ENCODE data around the gene GNG12. TPM values are rescaled to one million over a fixed set of nuclear protein-coding genes. Genes with fewer than 3 reads are reported as not detected.

GNG12 gene
- total RNA-seq, 1 experiment from 2014 or later = 12.5 TPM

DNA sequence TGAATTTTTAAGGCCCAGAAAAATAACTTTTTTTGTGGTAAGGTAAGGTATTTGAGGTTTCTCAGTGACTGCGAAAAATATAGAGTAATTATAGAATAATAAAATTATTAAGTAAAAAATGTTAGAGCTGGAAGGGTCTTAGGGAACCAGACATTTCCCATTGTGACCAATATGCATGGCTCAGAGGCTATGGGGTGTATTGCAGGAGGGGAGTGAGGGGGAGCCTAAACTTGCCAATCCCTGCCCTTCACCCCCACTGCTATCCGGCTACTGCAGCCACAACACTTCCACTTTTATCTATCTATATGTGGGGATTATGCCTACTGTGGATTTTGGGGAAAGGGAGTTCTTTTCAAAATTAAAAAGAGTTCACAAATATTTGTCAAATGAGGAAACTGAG, 155.9 kb downstream of the GNG12 start:
- no peaks in the 10 kb centered on the region for H3K36me3 ChIP-seq (ENCODE audit: control insufficient read depth, insufficient read depth, low read length)
- H3K36me3 Mint-ChIP-seq (ENCODE audit: insufficient read depth, unreplicated experiment) = no peaks in the 10 kb centered on the region
- no peaks in the 10 kb centered on the region for H3K9me3 Mint-ChIP-seq (ENCODE audit: unreplicated experiment)
- H3K27me3 ChIP-seq (replicated peaks; ENCODE audit: control insufficient read depth, insufficient read depth, low read length) = no peaks in the 10 kb centered on the region
- CTCF ChIA-PET = interaction anchor here (0.9 to 1.7 kb wide), 2 partner anchors 116 to 142 kb away, joined by 5 read pairs; no protein-coding TSS in a partner anchor
- no peaks in the 10 kb centered on the region for H3K4me1 Mint-ChIP-seq (ENCODE audit: low read depth, unreplicated experiment)
- H3K9me3 ChIP-seq = no peaks in the 10 kb centered on the region
- DNase-seq = no peak
- POLR2A ChIA-PET = no interaction called here
- no peak overlapping the region for H3K27ac Mint-ChIP-seq (ENCODE audit: unreplicated experiment)
- no TSS peak for BruUV-seq (replicated peaks)
- TF ChIP-seq, protein P1, sequence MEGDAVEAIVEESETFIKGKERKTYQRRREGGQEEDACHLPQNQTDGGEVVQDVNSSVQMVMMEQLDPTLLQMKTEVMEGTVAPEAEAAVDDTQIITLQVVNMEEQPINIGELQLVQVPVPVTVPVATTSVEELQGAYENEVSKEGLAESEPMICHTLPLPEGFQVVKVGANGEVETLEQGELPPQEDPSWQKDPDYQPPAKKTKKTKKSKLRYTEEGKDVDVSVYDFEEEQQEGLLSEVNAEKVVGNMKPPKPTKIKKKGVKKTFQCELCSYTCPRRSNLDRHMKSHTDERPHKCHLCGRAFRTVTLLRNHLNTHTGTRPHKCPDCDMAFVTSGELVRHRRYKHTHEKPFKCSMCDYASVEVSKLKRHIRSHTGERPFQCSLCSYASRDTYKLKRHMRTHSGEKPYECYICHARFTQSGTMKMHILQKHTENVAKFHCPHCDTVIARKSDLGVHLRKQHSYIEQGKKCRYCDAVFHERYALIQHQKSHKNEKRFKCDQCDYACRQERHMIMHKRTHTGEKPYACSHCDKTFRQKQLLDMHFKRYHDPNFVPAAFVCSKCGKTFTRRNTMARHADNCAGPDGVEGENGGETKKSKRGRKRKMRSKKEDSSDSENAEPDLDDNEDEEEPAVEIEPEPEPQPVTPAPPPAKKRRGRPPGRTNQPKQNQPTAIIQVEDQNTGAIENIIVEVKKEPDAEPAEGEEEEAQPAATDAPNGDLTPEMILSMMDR (IDR thresholded peaks at IDR 0.05; ENCODE audit: insufficient read depth in 1 of 2, low read depth in 1 of 2, low read length in 1 of 2, severe bottlenecking in 1 of 2, unreplicated experiment in 1 of 2) = no peak
- H3K4me3 ChIP-seq (ENCODE audit: low read depth, low read length) = no peak overlapping the region
- intact Hi-C loops (cut with micrococcal nuclease; ENCODE audit: unreplicated experiment) = no loop called here
- no peak overlapping the region for H3K4me3 Mint-ChIP-seq (ENCODE audit: unreplicated experiment)
- H3K4me1 ChIP-seq = no peaks in the 10 kb centered on the region
- no peaks in the 10 kb centered on the region for H3K27me3 Mint-ChIP-seq (ENCODE audit: insufficient read depth, unreplicated experiment)

- ChIA-PET CTCF (interaction anchor here (0.9 to 1.7 kb wide), 2 partner anchors 115 to 142 kb away, joined by 5 read pairs; no protein-coding TSS in a partner anchor), POLR2A (interaction anchor here (0.5 kb wide), 1 partner anchor 15 kb away, joined by 4 read pairs; no protein-coding TSS in a partner anchor)
- Histone ChIP-seq H3K9me3 (no peaks in the 10 kb centered on the region), H3K36me3 (ENCODE audit: control insufficient read depth, insufficient read depth, low read length) (no peaks in the 10 kb centered on the region), H3K27me3 (replicated peaks; ENCODE audit: control insufficient read depth, insufficient read depth, low read length) (no peaks in the 10 kb centered on the region), H3K4me3 (ENCODE audit: low read depth, low read length) (no peak overlapping the region), H3K4me1 (no peaks in the 10 kb centered on the region)
- Mint-ChIP-seq H3K27me3 (ENCODE audit: insufficient read depth, unreplicated experiment) (no peaks in the 10 kb centered on the region), H3K9me3 (ENCODE audit: unreplicated experiment) (no peaks in the 10 kb centered on the region), H3K4me1 (ENCODE audit: low read depth, unreplicated experiment) (no peaks in the 10 kb centered on the region), H3K36me3 (ENCODE audit: insufficient read depth, unreplicated experiment) (no peaks in the 10 kb centered on the region), H3K4me3 (ENCODE audit: unreplicated experiment) (no peak overlapping the region), H3K27ac (ENCODE audit: unreplicated experiment) (no peak overlapping the region)
- TF ChIP-seq, protein P1 (IDR thresholded peaks at IDR 0.05; ENCODE audit: insufficient read depth in 1 of 2, low read depth in 1 of 2, low read length in 1 of 2, severe bottlenecking in 1 of 2, unreplicated experiment in 1 of 2) = no peak
- intact Hi-C loops (cut with micrococcal nuclease; ENCODE audit: unreplicated experiment) = no loop called here
- BruUV-seq (replicated peaks) = no TSS peak
- DNase-seq = no peak
Measured at GRCh38 chr1:67676946-67677345, 156.3 kb downstream of the GNG12 start.

GRCh38 chr1:67676287-67676686, 157.0 kb downstream of the GNG12 start:
- DNase-seq = no peak
- Mint-ChIP-seq H3K9me3 (ENCODE audit: unreplicated experiment) (no peaks in the 10 kb centered on the region), H3K27ac (ENCODE audit: unreplicated experiment) (no peak overlapping the region), H3K27me3 (ENCODE audit: insufficient read depth, unreplicated experiment) (no peaks in the 10 kb centered on the region), H3K36me3 (ENCODE audit: insufficient read depth, unreplicated experiment) (no peaks in the 10 kb centered on the region), H3K4me3 (ENCODE audit: unreplicated experiment) (no peak overlapping the region), H3K4me1 (ENCODE audit: low read depth, unreplicated experiment) (no peaks in the 10 kb centered on the region)
- no peaks in the 10 kb centered on the region for H3K27me3 ChIP-seq (replicated peaks; ENCODE audit: control insufficient read depth, insufficient read depth, low read length)
- CTCF ChIA-PET = interaction anchor here (0.6 kb wide), 1 partner anchor 9 kb away, joined by 3 read pairs; the partner anchor contains the start of gene GADD45A
- H3K36me3 ChIP-seq (ENCODE audit: control insufficient read depth, insufficient read depth, low read length) = no peaks in the 10 kb centered on the region
- no TSS peak for BruUV-seq (replicated peaks)
- no peaks in the 10 kb centered on the region for H3K4me1 ChIP-seq
- H3K9me3 ChIP-seq = no peaks in the 10 kb centered on the region
- POLR2A ChIA-PET = interaction anchor here (1.1 kb wide), 1 partner anchor 8 kb away, joined by 3 read pairs; no protein-coding TSS in a partner anchor
- intact Hi-C loops (cut with micrococcal nuclease; ENCODE audit: unreplicated experiment) = no loop called here
- H3K4me3 ChIP-seq (ENCODE audit: low read depth, low read length) = no peak overlapping the region
- TF ChIP-seq, protein P1 (IDR thresholded peaks at IDR 0.05; ENCODE audit: insufficient read depth in 1 of 2, low read depth in 1 of 2, low read length in 1 of 2, severe bottlenecking in 1 of 2, unreplicated experiment in 1 of 2) = no peak
